ENCODE data around the gene ZBTB8OS.
"Not testable (repeated sequence)": the region's sequence is repeated elsewhere in the genome, so short reads cannot be mapped to it uniquely, and the experiment has no call there.

ZBTB8OS gene

DNA sequence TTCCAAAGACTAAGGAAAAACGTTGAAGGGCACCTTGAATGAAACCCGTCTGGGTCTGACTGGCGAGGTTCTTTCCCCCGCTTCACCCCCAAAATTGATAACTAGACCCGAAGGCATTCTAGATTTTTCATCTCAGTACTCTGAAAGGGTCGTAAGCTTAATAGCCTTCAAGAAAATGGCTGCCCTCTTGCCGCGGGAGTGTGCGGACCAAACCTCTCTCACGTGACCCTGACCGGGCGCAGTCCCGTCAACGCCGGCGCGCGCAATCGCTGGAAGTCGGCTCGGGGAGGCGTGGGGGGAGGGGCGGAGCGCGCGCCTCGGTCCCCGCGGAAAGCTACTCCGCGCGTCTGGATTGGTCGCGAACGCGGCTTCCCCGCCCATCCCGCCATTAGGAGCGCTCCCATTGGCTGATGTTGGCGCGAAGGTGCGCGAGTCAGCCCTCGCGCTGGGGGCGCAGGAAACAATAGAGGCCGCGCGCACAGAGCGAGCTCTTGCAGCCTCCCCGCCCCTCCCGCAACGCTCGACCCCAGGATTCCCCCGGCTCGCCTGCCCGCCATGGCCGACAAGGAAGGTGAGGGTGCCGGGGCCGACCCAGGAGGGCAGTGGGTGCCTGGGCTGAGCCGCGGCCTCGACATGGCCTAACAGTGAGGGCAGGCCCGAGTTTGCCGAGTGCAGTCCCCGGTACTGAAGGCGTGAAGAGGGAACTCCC lies 556 bp upstream of the ZBTB8OS start, which contains the start of gene RBBP4:
Gene RBBP4, plus strand, starts transcription at position 457 of the 709 bp plus-strand sequence. Its CDS starts 99 bp downstream, at position 556.
- peak; percentile 94 for DNase-seq (ENCODE audit: low read depth in 2 of 2)

DNA sequence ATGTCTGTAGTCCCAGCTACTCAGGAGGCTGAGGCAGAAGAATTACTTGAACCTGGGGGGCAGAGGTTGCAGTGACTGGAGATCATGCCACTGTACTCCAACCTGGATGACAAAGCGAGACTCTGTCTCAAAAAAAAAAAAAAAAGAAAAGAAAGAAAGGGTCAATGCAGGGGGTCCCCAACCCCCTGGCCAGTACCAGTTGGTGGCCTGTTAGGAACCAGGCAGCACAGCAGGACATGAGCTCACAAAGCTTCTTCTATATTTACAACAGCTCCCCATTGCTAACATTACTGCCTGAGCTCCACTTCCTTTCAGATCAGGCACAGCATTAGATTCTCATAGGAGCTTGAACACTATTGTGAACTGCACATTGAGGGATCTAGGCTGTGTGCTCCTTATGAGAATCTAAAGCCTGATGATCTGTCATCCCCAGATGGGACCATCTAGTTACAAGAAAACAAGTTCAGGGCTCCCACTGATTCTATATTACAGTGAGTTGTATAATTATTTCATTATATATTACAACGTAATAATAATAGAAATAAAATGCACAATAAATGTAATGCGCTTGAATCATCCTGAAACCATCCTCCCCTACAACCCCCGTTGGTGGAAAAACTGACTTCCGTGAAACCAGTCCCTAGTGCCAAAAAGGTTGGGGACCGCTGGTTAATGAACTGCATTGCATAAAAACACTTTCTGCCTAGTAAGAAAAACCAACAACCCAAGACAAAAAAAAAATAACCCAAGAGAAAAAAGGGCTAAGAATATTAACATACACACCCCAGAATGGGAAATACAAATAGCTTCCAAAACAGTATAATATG lies 2.8 kb downstream of the ZBTB8OS start:
- no peak for DNase-seq (ENCODE audit: low read depth in 2 of 2)

DNA sequence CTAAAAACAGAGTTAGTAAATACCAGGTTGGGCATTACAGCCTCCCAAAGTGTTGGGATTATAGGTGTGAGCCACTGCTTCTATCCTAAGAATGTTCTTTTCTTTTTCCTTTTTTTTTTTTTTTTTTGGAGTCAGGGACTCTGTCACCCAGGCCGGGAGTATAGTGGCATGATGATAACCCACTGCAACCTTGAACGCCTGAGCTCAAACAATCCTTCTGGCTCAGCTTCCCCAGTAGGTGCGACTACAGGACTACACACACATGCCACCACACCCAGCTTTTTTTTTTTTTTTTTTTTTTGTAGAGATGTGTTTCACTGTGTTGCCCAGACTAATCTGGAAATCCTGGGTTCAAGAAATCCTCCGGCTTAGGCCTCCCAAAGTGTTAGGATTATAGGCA lies 5.9 kb downstream of the ZBTB8OS start:
- no peak for DNase-seq (ENCODE audit: low read depth in 2 of 2)

- DNase-seq (ENCODE audit: low read depth in 2 of 2) = not testable (repeated sequence)
These were observed 8.0 kb downstream of the ZBTB8OS start for GRCh38 chr1:32642292-32642827.

- DNase-seq (ENCODE audit: low read depth in 2 of 2) = peak in 1 of 2 experiments; percentile 48
These were observed 10.8 kb downstream of the ZBTB8OS start for GRCh38 chr1:32639489-32640075.

GRCh38 chr1:32636914-32637645 lies 13.3 kb downstream of the ZBTB8OS start:
- DNase-seq (ENCODE audit: low read depth in 2 of 2) = no peak

GRCh38 chr1:32635508-32636277 lies 14.7 kb downstream of the ZBTB8OS start:
- DNase-seq (ENCODE audit: low read depth in 2 of 2) = no peak

- no peak for DNase-seq (ENCODE audit: low read depth in 2 of 2)
These were observed 17.5 kb downstream of the ZBTB8OS start for GRCh38 chr1:32632829-32633228.

DNA sequence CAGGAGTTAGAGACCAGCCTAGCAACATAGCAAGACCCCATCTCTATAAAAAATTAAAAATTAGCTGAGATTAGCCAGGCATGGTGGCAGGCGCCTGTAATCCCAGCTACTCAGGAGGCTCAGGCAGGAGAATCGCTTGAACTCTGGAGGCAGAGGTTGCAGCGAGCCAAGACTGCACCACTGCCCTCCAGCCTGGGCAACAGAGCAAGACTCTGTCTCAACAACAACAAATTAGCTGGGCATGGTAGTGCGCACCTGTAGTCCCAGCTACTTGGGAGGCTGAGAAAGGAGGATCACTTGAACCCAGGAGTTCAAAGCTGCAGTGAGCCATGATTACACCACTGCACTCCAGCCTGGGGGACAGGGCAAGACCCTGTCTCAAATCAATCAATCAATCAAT lies 20.2 kb downstream of the ZBTB8OS start:
- not testable (repeated sequence) for DNase-seq (ENCODE audit: low read depth in 2 of 2)

DNA sequence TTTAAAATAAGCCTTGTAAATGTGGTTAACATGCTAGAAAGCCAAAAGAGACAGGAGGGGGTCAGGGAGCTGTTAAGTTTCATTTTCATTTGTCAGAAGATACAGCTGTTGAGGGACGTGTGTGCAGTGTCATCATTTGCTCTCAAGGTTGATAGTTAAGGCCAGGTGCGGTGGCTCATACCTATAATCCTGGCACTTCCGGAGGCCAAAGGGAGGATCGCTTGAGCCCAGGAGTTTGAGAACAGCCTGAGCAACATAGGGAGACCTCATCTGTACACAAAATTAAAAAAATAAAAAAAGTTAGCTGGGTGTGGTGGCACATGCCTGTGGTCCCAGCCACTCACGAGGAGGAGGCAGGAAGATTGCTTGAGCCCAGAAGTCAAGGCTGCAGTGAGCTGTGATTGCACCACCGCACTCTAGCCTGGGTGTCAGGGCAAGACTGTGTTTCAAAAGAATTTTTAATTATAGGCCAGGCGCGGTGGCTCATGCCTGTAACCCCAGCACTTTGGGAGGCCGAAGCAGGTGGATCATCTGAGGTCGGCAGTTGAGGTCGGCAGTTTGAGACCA lies 22.7 kb downstream of the ZBTB8OS start:
- DNase-seq (ENCODE audit: low read depth in 2 of 2) = no peak

GRCh38 chr1:32626176-32626575 lies 24.2 kb downstream of the ZBTB8OS start:
- DNase-seq (ENCODE audit: low read depth in 2 of 2) = no peak

DNA sequence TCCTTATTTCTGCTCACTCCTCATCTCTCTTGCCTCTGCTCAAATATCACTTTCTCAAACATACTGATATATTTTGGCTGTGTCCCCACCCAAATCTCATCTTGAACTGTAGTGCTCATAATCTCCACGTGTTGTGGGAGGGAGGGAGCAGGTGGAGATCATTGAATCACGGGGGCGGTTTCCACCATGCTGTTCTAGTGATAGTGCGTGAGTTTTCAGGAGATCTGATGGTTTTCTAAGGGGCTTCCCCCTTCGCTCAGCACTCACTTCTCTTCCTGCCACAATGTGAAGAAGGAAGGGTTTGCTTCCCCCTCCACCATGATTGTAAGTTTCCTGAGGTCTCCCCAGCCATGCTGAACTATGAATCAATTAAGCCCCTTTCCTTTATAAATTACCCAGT lies 26.6 kb downstream of the ZBTB8OS start:
- no peak for DNase-seq (ENCODE audit: low read depth in 2 of 2)

GRCh38 chr1:32622806-32623681 lies 27.3 kb downstream of the ZBTB8OS start:
- no peak for DNase-seq (ENCODE audit: low read depth in 2 of 2)

DNA sequence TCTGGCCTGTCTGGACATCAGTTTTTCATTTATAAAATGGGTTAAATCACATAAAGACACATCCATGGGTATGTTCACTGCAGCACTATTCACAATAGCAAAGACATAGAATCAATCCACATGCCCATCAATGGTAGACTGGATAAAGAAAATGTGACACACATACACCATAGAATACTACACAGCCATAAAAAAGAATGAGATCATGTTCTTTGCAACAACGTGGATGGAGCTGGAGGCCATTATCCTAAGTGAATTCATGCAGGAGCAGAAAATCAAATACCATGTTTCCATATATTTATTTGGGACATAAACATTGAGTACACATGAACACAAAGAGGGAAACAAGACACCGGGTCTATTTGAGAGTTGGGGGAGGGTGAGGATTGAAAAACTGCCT lies 28.1 kb downstream of the ZBTB8OS start:
- no peak for DNase-seq (ENCODE audit: low read depth in 2 of 2)

DNA sequence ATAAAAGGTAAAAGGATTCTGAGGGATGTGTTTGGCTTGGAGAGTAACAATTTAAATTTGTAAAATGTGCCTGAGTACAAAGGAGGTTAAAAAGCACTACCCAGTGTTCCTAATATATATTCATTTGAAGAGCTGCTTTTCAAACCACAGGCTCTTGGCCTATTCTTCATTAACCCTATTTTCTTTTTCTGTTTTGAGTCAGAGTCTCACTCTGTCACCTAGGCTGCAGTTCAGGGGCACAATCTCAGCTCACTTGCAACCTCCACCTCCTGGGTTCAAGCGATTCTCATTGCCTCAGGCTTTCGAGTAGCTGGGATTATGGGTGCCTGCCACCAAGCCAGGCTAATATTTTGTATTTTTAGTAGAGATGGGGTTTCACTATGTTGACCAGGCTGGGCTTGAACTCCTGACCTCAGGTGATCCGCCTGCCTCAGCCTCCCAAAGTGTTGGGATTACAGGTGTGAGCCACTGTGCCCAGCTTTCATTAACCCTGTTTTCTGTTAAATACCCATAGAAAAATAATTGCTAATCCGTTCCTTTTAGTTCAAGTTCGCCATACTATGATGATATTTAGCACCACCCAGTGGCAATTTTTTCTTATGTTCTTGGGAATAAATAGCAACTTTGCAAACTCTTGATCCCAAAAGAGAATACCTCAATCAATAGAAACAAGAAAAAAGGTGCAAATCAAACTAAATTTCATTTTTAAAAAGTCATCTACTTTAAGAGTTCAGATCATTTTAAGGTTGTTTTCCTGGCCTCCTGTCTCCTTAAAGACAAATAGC lies 30.5 kb downstream of the ZBTB8OS start:
- DNase-seq (ENCODE audit: low read depth in 2 of 2) = no peak

GRCh38 chr1:32618673-32619221 lies 31.6 kb downstream of the ZBTB8OS start:
- no peak for DNase-seq (ENCODE audit: low read depth in 2 of 2)

DNA sequence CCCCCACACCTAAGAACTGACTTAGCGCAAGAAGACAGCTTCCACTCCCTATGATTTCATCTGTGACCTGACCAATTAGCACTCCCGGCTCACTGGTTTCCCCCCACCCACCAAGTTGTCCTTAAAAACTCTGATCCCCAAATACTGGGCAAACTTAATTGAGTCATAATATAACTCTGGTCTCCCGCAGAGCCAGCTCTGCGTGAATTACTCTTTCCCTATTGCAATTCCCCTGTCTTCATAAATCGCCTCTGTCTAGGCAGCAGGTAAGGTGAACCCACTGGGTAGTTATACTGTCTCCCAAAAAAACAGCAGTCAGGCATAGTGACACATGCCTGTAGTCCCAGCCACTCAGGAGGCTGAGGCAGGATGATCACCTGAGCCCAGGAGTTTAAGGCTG lies 36.9 kb downstream of the ZBTB8OS start:
- no peak for DNase-seq (ENCODE audit: low read depth in 2 of 2)

GRCh38 chr1:32612189-32612881 lies 38.0 kb downstream of the ZBTB8OS start:
- peak; percentile 4 to 15 for DNase-seq (ENCODE audit: low read depth in 2 of 2)
